NT2/D1 (cell line): ENCODE measurements around the gene ACSBG1.

ENCODE experiments used
- DNase-seq: peaks from one replicate; pipeline ENCODE4 v3.0.0-alpha.2; 2011; ENCODE audit warnings: low read depth, low spot score
- H3K27me3 ChIP-seq: 2 replicates; pipeline ENCODE4 v1.6.0; 2011; ENCODE audit warnings: mild to moderate bottlenecking; ENCODE audit not compliant: insufficient read length, insufficient read depth
- H3K36me3 ChIP-seq: 2 replicates; pipeline ENCODE4 v1.6.1; 2011; ENCODE audit warnings: mild to moderate bottlenecking, low read length, mixed read lengths; ENCODE audit not compliant: insufficient read depth, insufficient read length
- H3K4me1 ChIP-seq: 2 replicates; pipeline ENCODE4 v1.5.1; 2011; ENCODE audit not compliant: insufficient read depth, insufficient read length
- H3K4me3 ChIP-seq: 2 replicates; pipeline ENCODE4 v1.5.1; 2011; ENCODE audit warnings: low read depth; ENCODE audit not compliant: insufficient read length
- H3K9ac ChIP-seq: 2 replicates; pipeline ENCODE4 v1.6.0; 2011; ENCODE audit warnings: low read depth; ENCODE audit not compliant: insufficient read length
- H3K9me3 ChIP-seq: 2 replicates; pipeline ENCODE4 v1.5.1; 2011; ENCODE audit warnings: mild to moderate bottlenecking, low read length; ENCODE audit not compliant: insufficient read depth
- SUZ12 ChIP-seq: IDR thresholded peaks from 2 replicates; pipeline ENCODE4 v1.6.1; 2011; ENCODE audit not compliant: insufficient read length, insufficient read depth; ENCODE audit errors: extremely low read depth
- YY1 ChIP-seq: IDR thresholded peaks from 2 replicates; pipeline ENCODE4 v1.6.1; 2011; ENCODE audit not compliant: insufficient read length, insufficient read depth
- ZNF274 ChIP-seq: IDR thresholded peaks from 2 replicates; pipeline ENCODE4 v1.6.1; 2011; ENCODE audit warnings: mild to moderate bottlenecking, low read depth, low read length

The ACSBG1 gene

GRCh38 chr15:78200276-78200930 lies 34.0 kb downstream of the ACSBG1 start:
- H3K4me3 ChIP-seq, result no peak overlapping the region
- H3K9me3 ChIP-seq, result no peaks in the 10 kb centered on the region
- no peak overlapping the region for H3K9ac ChIP-seq
- H3K4me1 ChIP-seq, result no peaks in the 10 kb centered on the region
- no peaks in the 10 kb centered on the region for H3K27me3 ChIP-seq
- TF ChIP-seq YY1, result no peak
- TF ChIP-seq ZNF274, result no peak
- TF ChIP-seq SUZ12, result no peak
- H3K36me3 ChIP-seq, result no peaks in the 10 kb centered on the region
- DNase-seq, result no peak

GRCh38 chr15:78197632-78198031 lies 36.7 kb downstream of the ACSBG1 start:
- TF ChIP-seq SUZ12 (no peak), YY1 (no peak), ZNF274 (no peak)
- H3K9ac ChIP-seq, result no peak overlapping the region

GRCh38 chr15:78195735-78196201 lies 38.6 kb downstream of the ACSBG1 start:
- no peak for DNase-seq
- Histone ChIP-seq H3K9me3 (no peaks in the 10 kb centered on the region), H3K4me1 (no peaks in the 10 kb centered on the region), H3K4me3 (no peak overlapping the region), H3K27me3 (no peaks in the 10 kb centered on the region), H3K9ac (no peak overlapping the region), H3K36me3 (no peaks in the 10 kb centered on the region)
- no peak for TF ChIP-seq YY1

More at GRCh38 chr15:78197632-78198031, 36.7 kb downstream of the ACSBG1 start:
- H3K27me3 ChIP-seq, result no peaks in the 10 kb centered on the region
- H3K36me3 ChIP-seq, result no peaks in the 10 kb centered on the region
- H3K4me1 ChIP-seq, result no peaks in the 10 kb centered on the region
- H3K4me3 ChIP-seq, result no peak overlapping the region
- H3K9me3 ChIP-seq, result no peaks in the 10 kb centered on the region
- no peak for DNase-seq

GRCh38 chr15:78194568-78194925 lies 39.8 kb downstream of the ACSBG1 start:
- Histone ChIP-seq H3K27me3 (no peaks in the 10 kb centered on the region), H3K4me3 (no peak overlapping the region), H3K4me1 (no peaks in the 10 kb centered on the region), H3K9ac (no peak overlapping the region), H3K36me3 (no peaks in the 10 kb centered on the region), H3K9me3 (no peaks in the 10 kb centered on the region)
- no peak for DNase-seq
- TF ChIP-seq SUZ12, result no peak

GRCh38 chr15:78193731-78194567 lies 40.4 kb downstream of the ACSBG1 start:
- DNase-seq, result no peak
- Histone ChIP-seq H3K9ac (no peak overlapping the region), H3K27me3 (no peaks in the 10 kb centered on the region), H3K36me3 (no peaks in the 10 kb centered on the region), H3K9me3 (no peaks in the 10 kb centered on the region), H3K4me3 (no peak overlapping the region), H3K4me1 (no peaks in the 10 kb centered on the region)
- TF ChIP-seq YY1 (no peak), ZNF274 (no peak), SUZ12 (no peak)

GRCh38 chr15:78192826-78193594 lies 41.4 kb downstream of the ACSBG1 start:
- Histone ChIP-seq H3K9ac (no peak overlapping the region), H3K4me1 (no peaks in the 10 kb centered on the region), H3K27me3 (no peaks in the 10 kb centered on the region), H3K36me3 (no peaks in the 10 kb centered on the region), H3K4me3 (no peak overlapping the region), H3K9me3 (no peaks in the 10 kb centered on the region)
- DNase-seq, result no peak
- TF ChIP-seq ZNF274, result no peak
- TF ChIP-seq YY1, result no peak
- no peak for TF ChIP-seq SUZ12

GRCh38 chr15:78182821-78183220 lies 51.5 kb downstream of the ACSBG1 start:
- TF ChIP-seq YY1 (no peak), ZNF274 (no peak), SUZ12 (no peak)
- no peaks in the 10 kb centered on the region for H3K9me3 ChIP-seq
- no peaks in the 10 kb centered on the region for H3K36me3 ChIP-seq
- H3K4me1 ChIP-seq, result no peaks in the 10 kb centered on the region
- DNase-seq, result no peak
- no peaks in the 10 kb centered on the region for H3K27me3 ChIP-seq
- no peak overlapping the region for H3K4me3 ChIP-seq
- no peak overlapping the region for H3K9ac ChIP-seq
